Psoas muscle (tissue), 8 donors: ENCODE measurements around the gene SKP1. TPM values are rescaled to one million over a fixed set of nuclear protein-coding genes. Genes with fewer than 3 reads are reported as not detected.

Experiments used
- ATAC-seq, 4 donors: fragments of 200-7000 bp; cut with Tn5 transposase; one replicate each; pipeline ENCODE4 v1.9.1; 2020; ENCODE audit warnings: moderate library complexity in 3 of 4, mild to moderate bottlenecking in 2 of 4
- DNase-seq, 2 donors: peaks; one replicate each; pipeline ENCODE4 v3.0.0-alpha.2; 2020
- H3K27ac ChIP-seq: fragments of 200-600 bp; one replicate; pipeline ENCODE4 v1.8.0; 2022
- H3K27me3 ChIP-seq, 3 donors: fragments of 200-600 bp in 1 of 3; one replicate each; pipeline versions ENCODE4 v1.6.1 to v1.8.0; 2013 to 2022; ENCODE audit warnings: low read length in 2 of 3, mild to moderate bottlenecking in 2 of 3, moderate library complexity in 1 of 3; ENCODE audit not compliant: insufficient read depth in 3 of 3
- H3K36me3 ChIP-seq, 2 donors: fragments of 200-600 bp in 1 of 2; one replicate each; pipeline versions ENCODE4 v1.6.1 to v1.8.0; 2013 to 2022; ENCODE audit warnings: low read depth in 1 of 2, mild to moderate bottlenecking in 1 of 2, moderate library complexity in 1 of 2; ENCODE audit not compliant: insufficient read depth in 1 of 2
- H3K4me1 ChIP-seq: fragments of 200-600 bp; one replicate; pipeline ENCODE4 v1.8.0; 2022
- H3K4me3 ChIP-seq: fragments of 200-600 bp; one replicate; pipeline ENCODE4 v1.8.0; 2022; ENCODE audit warnings: mild to moderate bottlenecking
- H3K9me3 ChIP-seq: fragments of 200-600 bp; one replicate; pipeline ENCODE4 v1.8.0; 2022
- WGBS, 3 donors: extraction: QIAGEN DNeasy Blood & Tissue Kit; methylation state at CpG; one replicate each; pipeline versions ENCODE4 v1.1.6 to v1.1.7; 2013; 5-methylcytosine and 5-hydroxymethylcytosine counted together
- intact Hi-C, 2 donors: fragments of 100-400 bp; cut with DNase I; formaldehyde crosslinking; loops; one replicate each; pipeline versions ENCODE4 v1.11.0 to v1.14.2; 2022
- polyA plus RNA-seq, 3 donors: library from polyadenylated mRNA; stranded (reverse); fragments of 200-250 nt; gene quantifications; one replicate each; pipeline ENCODE4 v1.2.3, GENCODE V29; 2013
- total RNA-seq, 4 donors: library from RNA; stranded (reverse); fragmentation: NEBNext Ultra II Directional in 2 of 4; extraction: Animal tissue kit (Norgen Biotek cat#: 25700) in 2 of 4; gene quantifications; one replicate each; pipeline versions ENCODE4 v1.2.1 to v1.2.4, GENCODE V29; 2021 to 2023
- TF ChIP-seq, protein P1 (sequence below): fragments of 200-600 bp; IDR thresholded peaks from one replicate; pipeline ENCODE4 v1.8.0; 2022; ENCODE audit warnings: antibody characterized with exemption
- donor health status: healthy with polysubstance abuse.
- donor health status: DM: no; HTN: no; CAD: no; lungs with moderate emphysema.
- donor health status: Bipolar disorder and iron deficiency.
- donor health status: healthy.
- donor health status: DM: yes; HTN: yes; CAD: no.
- donor health status: DM: no; HTN: no; CAD: no.
- donor health status: DM: no; HTN: no; CAD: no.
- donor health status: DM: yes; HTN: yes; CAD: no.

Gene SKP1
- total and polyA plus RNA-seq, 7 donors = 341 to 1,174 (median 485) TPM

GRCh38 chr5:134139377-134139851 lies 37.3 kb downstream of the SKP1 start:
- H3K27me3 ChIP-seq = no peaks in the 10 kb centered on the region
- no peaks in the 10 kb centered on the region for H3K9me3 ChIP-seq
- ATAC-seq (peak in 3 of 4 donors; percentile 48 to 62 (median 59)), DNase-seq (peak in 1 of 2 donors; percentile 47)
- WGBS, 3 donors = 49 to 78% (median 60%) methylated on average over 4 of the region's 4 CpGs
- TF ChIP-seq, protein P1, sequence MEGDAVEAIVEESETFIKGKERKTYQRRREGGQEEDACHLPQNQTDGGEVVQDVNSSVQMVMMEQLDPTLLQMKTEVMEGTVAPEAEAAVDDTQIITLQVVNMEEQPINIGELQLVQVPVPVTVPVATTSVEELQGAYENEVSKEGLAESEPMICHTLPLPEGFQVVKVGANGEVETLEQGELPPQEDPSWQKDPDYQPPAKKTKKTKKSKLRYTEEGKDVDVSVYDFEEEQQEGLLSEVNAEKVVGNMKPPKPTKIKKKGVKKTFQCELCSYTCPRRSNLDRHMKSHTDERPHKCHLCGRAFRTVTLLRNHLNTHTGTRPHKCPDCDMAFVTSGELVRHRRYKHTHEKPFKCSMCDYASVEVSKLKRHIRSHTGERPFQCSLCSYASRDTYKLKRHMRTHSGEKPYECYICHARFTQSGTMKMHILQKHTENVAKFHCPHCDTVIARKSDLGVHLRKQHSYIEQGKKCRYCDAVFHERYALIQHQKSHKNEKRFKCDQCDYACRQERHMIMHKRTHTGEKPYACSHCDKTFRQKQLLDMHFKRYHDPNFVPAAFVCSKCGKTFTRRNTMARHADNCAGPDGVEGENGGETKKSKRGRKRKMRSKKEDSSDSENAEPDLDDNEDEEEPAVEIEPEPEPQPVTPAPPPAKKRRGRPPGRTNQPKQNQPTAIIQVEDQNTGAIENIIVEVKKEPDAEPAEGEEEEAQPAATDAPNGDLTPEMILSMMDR = no peak
- peaks cover 0 to 60% of the 10 kb centered on the region in 2 donors for H3K36me3 ChIP-seq
- peaks cover 21% of the 10 kb centered on the region for H3K4me1 ChIP-seq
- intact Hi-C loops = no loop called here
- no peak overlapping the region for H3K4me3 ChIP-seq
- H3K27ac ChIP-seq = no peak overlapping the region

DNA sequence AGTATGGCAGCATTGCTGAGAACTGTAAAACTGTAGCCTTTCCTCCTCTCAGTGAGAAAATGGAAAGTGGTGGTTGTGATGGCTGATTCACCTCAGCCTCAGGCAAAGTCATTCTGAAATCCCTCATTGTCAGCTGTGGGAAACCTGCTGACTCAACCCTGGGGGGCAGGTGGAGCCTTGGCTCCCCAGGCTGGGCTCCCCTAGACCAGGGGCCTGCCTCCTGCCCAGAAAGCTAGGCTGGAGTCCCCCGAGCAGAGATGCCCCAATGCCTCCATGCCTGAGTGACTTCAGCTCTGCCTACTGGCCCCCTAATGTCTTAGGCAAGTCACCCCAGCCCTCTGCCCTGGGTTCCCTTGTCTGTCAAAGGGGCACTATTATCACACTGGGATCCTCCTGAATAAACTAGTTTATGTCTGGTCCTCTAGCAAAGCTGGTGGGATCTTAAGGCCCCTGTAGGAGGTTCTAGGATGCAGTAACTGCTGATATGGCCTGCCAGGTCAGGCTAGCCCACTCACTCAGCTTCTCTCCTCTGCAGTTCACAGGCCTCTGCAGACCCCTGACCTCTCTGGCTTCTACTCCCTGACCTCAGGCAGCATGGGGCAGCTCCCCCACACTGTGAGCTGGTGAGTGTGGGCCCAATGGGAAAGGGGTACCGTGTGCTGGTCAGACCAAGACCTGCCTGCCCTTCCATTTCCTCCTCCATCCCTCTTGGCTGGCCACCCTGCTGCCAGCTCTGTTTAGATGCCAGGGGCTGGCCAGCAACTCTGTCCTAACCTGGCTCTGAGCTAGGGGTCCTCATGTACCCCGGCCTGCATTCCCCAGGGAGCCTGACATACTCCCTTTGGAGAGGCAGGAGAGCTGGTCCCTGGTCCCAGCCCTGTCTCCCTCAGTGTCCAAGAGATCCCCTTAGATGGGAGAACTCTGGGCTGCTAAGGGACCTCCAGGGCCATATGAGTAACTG lies 38.1 kb downstream of the SKP1 start:
- no peak overlapping the region for H3K4me3 ChIP-seq
- TF ChIP-seq, protein P1 = no peak
- H3K36me3 ChIP-seq = peaks cover 0 to 60% of the 10 kb centered on the region in 2 donors
- H3K27ac ChIP-seq = no peak overlapping the region
- H3K9me3 ChIP-seq = no peaks in the 10 kb centered on the region
- no peaks in the 10 kb centered on the region for H3K27me3 ChIP-seq
- intact Hi-C loops = no loop called here
- ATAC-seq = no peak
- WGBS, 3 donors = 87 to 90% (median 89%) methylated on average over 3 of the region's 3 CpGs
- peaks cover 27% of the 10 kb centered on the region for H3K4me1 ChIP-seq
- DNase-seq = peak in 1 of 2 donors; percentile 36

DNA sequence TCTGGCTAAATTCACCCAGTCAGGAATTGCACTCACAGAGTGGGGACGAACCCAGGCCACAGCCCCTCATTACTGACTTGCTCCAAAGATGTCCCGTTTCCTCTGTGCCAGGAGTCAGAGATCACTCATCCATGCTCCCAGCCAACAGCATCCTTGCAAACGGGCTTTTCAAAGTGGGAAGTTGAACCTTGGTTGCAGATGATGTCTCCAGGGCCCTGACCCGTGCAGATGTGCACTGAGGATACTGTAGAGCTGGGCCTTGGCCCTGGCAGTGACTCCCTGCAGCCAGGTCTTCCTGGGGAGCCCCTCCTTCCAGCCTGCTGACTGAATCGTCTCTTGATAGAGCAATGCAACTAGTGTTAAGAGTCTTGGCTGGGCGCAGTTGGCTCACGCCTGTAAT lies 40.0 kb downstream of the SKP1 start:
- no peak for ATAC-seq
- Histone ChIP-seq H3K27ac (no peak overlapping the region), H3K27me3 (no peaks in the 10 kb centered on the region), H3K9me3 (no peaks in the 10 kb centered on the region), H3K4me1 (peaks cover 27% of the 10 kb centered on the region), H3K4me3 (no peak overlapping the region), H3K36me3 (peaks cover 0 to 47% of the 10 kb centered on the region in 2 donors)
- TF ChIP-seq, protein P1 = no peak
- 59 to 80% (median 61%) methylated on average over 7 of the region's 7 CpGs for WGBS, 3 donors
- DNase-seq = no peak
- intact Hi-C loops = no loop called here

GRCh38 chr5:134136221-134136631 lies 40.5 kb downstream of the SKP1 start:
- TF ChIP-seq, protein P1 = no peak
- Histone ChIP-seq H3K27me3 (no peaks in the 10 kb centered on the region), H3K4me1 (peaks cover 27% of the 10 kb centered on the region), H3K27ac (no peak overlapping the region), H3K36me3 (peaks cover 0 to 43% of the 10 kb centered on the region in 2 donors), H3K4me3 (no peak overlapping the region), H3K9me3 (no peaks in the 10 kb centered on the region)
- WGBS, 3 donors = 22 to 35% (median 28%) methylated on average over 2 of the region's 2 CpGs
- peak in 3 of 4 donors; percentile 28 to 67 (median 29) for ATAC-seq
- peak in 1 of 2 donors; percentile 29 for DNase-seq
- intact Hi-C loops = no loop called here
